Osteocyte (in vitro differentiated cells): Measurements from ENCODE around the gene TP53I11. TPM values are rescaled to one million over a fixed set of nuclear protein-coding genes. Genes with fewer than 3 reads are reported as not detected.

Experiments
- DNase-seq: peaks from one replicate; pipeline ENCODE4 v3.0.0; 2021; ENCODE audit warnings: mixed read lengths; ENCODE audit not compliant: unreplicated experiment; ENCODE audit errors: extremely low spot score
- H3K27ac Mint-ChIP-seq: one replicate; pipeline ENCODE4 v1.8.0; 2021; ENCODE audit warnings: mild to moderate bottlenecking, mixed read lengths; ENCODE audit not compliant: unreplicated experiment
- H3K27me3 Mint-ChIP-seq: one replicate; pipeline ENCODE4 v1.8.0; 2021; ENCODE audit warnings: mixed read lengths; ENCODE audit not compliant: unreplicated experiment
- H3K36me3 Mint-ChIP-seq: one replicate; pipeline ENCODE4 v1.8.0; 2021; ENCODE audit warnings: mixed read lengths; ENCODE audit not compliant: unreplicated experiment
- H3K4me1 Mint-ChIP-seq: one replicate; pipeline ENCODE4 v1.8.0; 2021; ENCODE audit warnings: mixed read lengths; ENCODE audit not compliant: unreplicated experiment
- H3K4me3 Mint-ChIP-seq: one replicate; pipeline ENCODE4 v1.8.0; 2021; ENCODE audit warnings: mild to moderate bottlenecking, moderate library complexity, mixed read lengths; ENCODE audit not compliant: unreplicated experiment
- H3K9me3 Mint-ChIP-seq: one replicate; pipeline ENCODE4 v1.8.0; 2021; ENCODE audit warnings: mixed read lengths; ENCODE audit not compliant: unreplicated experiment
- CTCF ChIP-seq: fragments of 200-600 bp; sonication (generic); IDR thresholded peaks from 2 replicates; pipeline ENCODE4 v1.5.0; 2021; ENCODE audit warnings: antibody characterized with exemption, mild to moderate bottlenecking, moderate library complexity
- total RNA-seq: library from RNA; stranded (reverse); gene quantifications from 2 replicates; pipeline ENCODE4 v1.2.1, GENCODE V29; 2021

The TP53I11 gene
- total RNA-seq, 1 donor from 2014 or later, result 159 TPM

- no peaks in the 10 kb centered on the region for H3K9me3 Mint-ChIP-seq
- peaks cover 31% of the 10 kb centered on the region for H3K4me1 Mint-ChIP-seq
- H3K36me3 Mint-ChIP-seq, result peaks cover 7% of the 10 kb centered on the region
- no peak overlapping the region for H3K4me3 Mint-ChIP-seq
- TF ChIP-seq CTCF, result peak; percentile 38
- DNase-seq, result no peak
- no peaks in the 10 kb centered on the region for H3K27me3 Mint-ChIP-seq
- no peak overlapping the region for H3K27ac Mint-ChIP-seq
Measured at GRCh38 chr11:44939673-44940395, 10.8 kb downstream of the TP53I11 start.

DNA sequence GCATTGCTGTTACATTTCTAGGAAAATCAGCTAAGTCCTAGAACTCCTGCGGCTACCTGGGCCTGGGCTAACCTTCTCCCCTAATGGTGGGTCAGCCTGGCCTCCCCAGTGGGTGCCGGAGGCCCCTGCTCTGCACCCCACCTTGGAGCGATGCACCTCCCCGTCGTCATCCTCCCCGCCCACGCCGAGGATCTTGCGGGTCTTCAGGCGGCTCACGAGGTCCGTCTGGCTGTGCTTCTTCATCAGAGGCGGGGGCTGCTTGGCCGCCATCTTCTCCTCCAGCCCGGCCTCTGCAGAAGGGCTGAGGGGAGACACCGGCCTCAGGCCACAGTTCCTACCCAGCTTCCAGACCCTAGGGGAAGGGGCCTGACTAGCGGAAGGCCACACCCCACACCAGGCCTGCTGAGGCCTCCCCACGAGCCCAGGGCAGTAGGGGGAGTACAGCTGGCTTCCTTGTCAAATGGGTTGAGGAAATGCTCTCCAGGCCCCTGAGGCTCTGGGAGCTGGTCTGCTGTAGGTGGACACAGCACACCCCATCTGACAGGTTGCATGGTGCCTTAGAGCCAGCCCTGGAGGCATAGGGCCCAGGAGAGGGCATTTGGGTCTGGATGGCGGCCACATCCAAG lies 12.5 kb downstream of the TP53I11 start:
- no peak for DNase-seq
- Mint-ChIP-seq H3K4me3 (no peak overlapping the region), H3K4me1 (peaks cover 15% of the 10 kb centered on the region), H3K9me3 (no peaks in the 10 kb centered on the region), H3K36me3 (peaks cover 12% of the 10 kb centered on the region), H3K27ac (no peak overlapping the region), H3K27me3 (no peaks in the 10 kb centered on the region)
- TF ChIP-seq CTCF, result no peak

DNA sequence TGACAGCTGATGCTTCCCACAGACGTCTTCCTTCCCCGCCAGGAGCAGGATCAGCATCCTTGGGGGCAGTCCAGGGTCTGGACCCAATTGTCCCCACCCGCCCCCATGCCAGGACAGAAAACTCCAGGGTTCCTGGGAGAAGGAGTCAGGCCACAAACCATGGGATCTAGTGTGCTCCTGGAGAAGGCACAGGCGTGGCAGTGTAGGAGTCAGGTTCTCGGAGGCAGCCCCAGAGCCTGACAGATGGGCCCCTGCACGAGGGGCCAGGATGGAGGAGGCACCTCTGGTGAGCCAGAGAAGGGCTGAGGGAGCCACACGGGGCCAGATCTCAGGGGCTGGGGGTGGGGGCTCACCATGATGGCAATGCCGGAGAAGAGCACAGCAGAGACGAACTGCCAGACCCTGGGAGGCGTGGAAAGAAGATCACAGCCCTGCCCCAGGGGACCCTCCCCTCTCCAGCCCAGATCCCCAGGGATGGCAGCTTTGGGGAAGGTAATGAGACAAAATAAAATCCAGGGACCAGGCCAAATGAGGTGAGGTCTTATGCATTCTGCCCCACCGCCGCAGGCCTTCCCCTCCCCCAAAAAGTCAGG lies 13.6 kb downstream of the TP53I11 start:
- no peaks in the 10 kb centered on the region for H3K27me3 Mint-ChIP-seq
- no peak for DNase-seq
- no peak overlapping the region for H3K4me3 Mint-ChIP-seq
- H3K36me3 Mint-ChIP-seq, result peaks cover 12% of the 10 kb centered on the region
- H3K4me1 Mint-ChIP-seq, result peaks cover 10% of the 10 kb centered on the region
- TF ChIP-seq CTCF, result no peak
- H3K27ac Mint-ChIP-seq, result no peak overlapping the region
- H3K9me3 Mint-ChIP-seq, result no peaks in the 10 kb centered on the region

DNA sequence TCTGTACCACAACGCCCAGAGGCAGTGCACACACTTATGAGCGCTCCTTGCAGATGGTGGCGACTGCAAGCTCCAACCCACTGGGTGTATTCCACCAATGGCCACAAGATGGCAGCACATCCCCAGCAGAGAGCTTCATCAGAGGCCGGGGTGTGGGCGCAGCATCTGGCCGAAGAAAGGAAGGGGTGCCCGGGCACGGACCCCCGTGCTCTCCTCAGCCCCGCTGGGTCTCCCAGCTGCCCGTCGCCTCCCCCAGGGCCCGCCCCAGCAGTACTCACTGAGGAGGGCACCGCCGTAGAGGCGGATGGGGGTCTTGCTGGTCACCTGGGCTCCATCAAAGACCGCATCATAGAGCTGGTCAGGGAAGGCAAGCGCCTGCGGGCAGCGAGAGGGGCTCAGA lies 14.2 kb downstream of the TP53I11 start:
- DNase-seq, result peak; percentile 90
- peak; percentile 78 for TF ChIP-seq CTCF
- peaks cover 8% of the 10 kb centered on the region for H3K4me1 Mint-ChIP-seq
- no peaks in the 10 kb centered on the region for H3K9me3 Mint-ChIP-seq
- no peak overlapping the region for H3K4me3 Mint-ChIP-seq
- no peak overlapping the region for H3K27ac Mint-ChIP-seq
- H3K36me3 Mint-ChIP-seq, result peaks cover 12% of the 10 kb centered on the region
- no peaks in the 10 kb centered on the region for H3K27me3 Mint-ChIP-seq

DNA sequence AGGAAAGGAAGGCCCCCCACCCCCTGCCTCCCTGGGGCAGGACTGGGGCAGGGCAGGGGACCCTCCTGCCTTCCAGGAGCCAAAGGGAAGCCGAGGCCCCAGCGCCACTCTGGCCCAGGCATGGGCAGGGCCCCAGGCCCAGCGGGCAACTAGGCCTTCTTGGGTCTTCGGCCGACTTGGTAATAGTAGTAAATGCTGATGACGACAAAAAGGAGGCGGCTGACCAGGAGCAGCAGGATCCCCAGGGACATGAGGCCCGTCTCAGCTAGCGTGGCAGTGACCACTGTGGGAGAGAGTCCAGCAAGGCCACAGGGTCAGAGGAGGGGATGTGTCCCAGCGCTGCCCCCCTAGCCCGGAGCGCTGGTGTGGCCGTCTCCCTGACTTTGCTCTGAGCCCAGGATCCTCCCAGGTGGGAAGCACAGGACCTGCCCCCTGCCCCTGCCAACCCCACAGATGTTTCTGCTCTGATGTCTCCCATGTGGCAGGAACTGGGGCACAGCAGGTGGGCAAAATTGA lies 15.9 kb downstream of the TP53I11 start:
- Mint-ChIP-seq H3K27ac (no peak overlapping the region), H3K4me3 (no peak overlapping the region), H3K27me3 (no peaks in the 10 kb centered on the region), H3K36me3 (peaks cover 5% of the 10 kb centered on the region), H3K4me1 (peaks cover 18% of the 10 kb centered on the region), H3K9me3 (no peaks in the 10 kb centered on the region)
- TF ChIP-seq CTCF, result no peak
- DNase-seq, result no peak
